AG10803 (cell line): ENCODE data around the gene DCANP1.

Experiments used
- DNase-seq: peaks from one replicate; pipeline ENCODE4 v3.0.0; 2010; ENCODE audit warnings: low read depth
- H3K4me3 ChIP-seq: 2 replicates; pipeline ENCODE4 v1.5.1; 2011; ENCODE audit warnings: mild to moderate bottlenecking, low read length, control low read depth
- CTCF ChIP-seq: conservative IDR thresholded peaks from 2 replicates; pipeline ENCODE4 v1.5.1; 2011; ENCODE audit warnings: mild to moderate bottlenecking, low read length, control low read depth, inconsistent platforms

DCANP1 gene

GRCh38 chr5:135468541-135468940 lies 21.4 kb upstream of the DCANP1 start:
- no peak overlapping the region for H3K4me3 ChIP-seq
- no peak for DNase-seq
- no peak for TF ChIP-seq CTCF

DNA sequence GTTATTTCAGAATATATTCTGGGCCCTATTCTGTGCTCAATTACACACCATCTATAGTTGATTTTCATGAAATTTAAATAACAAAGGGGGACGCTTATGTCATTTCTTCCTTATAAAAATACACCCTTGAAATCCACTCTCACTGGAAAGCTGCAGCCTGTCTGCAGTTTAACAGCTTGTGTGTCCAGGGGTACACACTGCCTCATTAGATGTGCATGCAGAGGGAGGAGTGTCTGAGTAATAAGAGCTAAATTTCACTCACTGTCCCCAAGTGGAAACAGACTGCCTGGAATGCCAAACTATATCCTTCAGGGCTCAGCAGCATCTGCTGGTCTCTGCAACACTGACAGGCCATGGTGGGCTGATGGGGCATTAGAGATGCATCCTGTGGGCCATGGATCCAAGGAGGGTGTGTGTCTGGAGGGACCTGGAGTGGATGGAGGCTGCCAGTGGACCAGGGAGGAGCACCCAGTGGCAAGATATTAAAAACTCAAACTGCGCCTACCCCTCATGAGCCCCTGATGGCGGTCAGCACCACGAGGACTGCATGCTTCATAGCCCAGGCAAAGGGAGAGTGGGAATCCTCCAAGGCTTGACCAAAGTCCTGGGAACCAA lies 20.8 kb upstream of the DCANP1 start:
- no peak for DNase-seq
- no peak for TF ChIP-seq CTCF
- H3K4me3 ChIP-seq, result no peak overlapping the region

- no peak overlapping the region for H3K4me3 ChIP-seq
- DNase-seq, result no peak
- no peak for TF ChIP-seq CTCF
These were observed 20.0 kb upstream of the DCANP1 start for GRCh38 chr5:135467051-135467625.

DNA sequence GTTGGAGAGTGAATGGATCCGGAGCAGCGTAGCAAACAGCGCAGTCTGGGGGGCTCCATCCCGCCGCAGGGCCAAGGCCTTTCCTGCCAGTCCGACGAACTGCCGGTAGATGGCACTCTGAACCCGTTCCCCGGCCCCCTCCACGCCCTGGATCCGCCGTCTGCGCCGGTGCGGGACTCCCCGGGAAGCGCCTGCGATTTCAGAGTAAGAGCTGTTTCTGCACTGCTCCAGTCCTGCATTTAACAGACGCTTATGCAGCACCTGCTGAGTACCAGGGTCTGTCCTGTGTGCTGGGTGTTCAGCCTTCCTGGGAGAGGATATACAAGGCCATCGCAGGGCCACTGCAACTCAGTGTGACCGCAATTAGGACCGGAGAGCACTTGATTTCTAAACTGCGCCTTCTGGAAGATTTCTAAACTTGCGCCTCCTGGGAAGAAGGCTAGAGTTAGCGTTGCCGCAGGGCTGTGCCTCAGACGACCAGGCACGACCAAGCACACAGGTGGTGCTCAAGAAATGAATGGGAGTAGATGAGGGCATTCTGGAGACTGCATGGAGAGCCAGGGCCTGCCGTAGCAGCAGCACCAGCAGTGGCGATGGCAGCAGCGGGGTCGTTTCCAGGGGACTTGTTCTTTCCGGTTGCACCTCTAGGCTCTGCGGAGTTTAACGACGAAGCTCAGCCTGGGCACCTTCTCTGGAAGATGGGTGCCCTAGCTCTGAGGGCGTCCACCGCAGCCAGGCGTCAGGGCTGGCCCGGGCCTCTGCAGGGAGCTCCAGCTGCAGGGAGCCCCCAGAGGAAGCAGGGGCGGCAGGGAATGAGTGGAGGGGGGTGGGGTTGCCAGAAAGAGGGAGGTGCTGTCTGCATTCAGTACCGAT lies 19.3 kb upstream of the DCANP1 start:
- H3K4me3 ChIP-seq, result peak overlapping the region; percentile 36
- DNase-seq, result peak; percentile 55
- peak; percentile 87 for TF ChIP-seq CTCF

DNA sequence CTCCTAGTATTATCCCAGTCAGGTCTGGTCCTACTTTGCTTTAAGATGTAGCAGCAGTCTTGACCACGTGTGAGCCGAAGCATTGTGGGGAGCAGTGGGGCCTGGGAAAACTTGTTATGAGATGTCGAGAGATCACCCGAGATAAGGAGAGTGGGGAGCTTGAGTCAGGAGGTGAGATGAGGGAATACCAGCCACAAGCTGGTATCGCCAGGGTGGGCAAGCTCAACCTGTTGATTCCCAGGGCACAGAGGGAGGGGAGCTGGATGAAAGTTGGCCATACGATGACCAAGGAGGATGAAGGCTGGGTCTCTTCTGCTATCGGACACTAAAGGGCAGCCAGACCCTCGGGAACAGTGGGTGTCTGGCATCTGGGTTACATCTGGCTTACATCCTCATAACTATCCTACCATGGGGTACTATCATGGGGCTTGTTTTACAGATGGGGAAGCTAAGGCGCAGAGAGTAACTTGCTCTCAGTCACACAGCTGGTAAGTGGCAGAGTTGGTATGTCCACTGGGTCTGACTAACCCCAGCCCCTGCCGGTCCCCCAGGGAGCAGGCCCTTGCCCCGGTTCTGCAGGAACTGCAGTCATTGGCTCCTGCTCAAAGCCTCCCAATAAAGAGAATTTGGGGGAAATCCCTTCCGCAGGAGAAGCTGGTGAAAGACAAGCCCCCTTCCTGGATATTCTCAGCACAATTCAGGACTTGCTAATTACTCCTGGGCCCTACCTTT lies 18.4 kb upstream of the DCANP1 start:
- no peak for TF ChIP-seq CTCF
- H3K4me3 ChIP-seq, result no peak overlapping the region
- no peak for DNase-seq

- H3K4me3 ChIP-seq, result no peak overlapping the region
- TF ChIP-seq CTCF, result peak; percentile 58
- peak; percentile 42 for DNase-seq
These were observed 15.2 kb upstream of the DCANP1 start for GRCh38 chr5:135462304-135462703.
